Measurements from ENCODE around the gene CLEC18A.
"Not testable (repeated sequence)": the region's sequence is repeated elsewhere in the genome, so short reads cannot be mapped to it uniquely, and the experiment has no call there.

DNA sequence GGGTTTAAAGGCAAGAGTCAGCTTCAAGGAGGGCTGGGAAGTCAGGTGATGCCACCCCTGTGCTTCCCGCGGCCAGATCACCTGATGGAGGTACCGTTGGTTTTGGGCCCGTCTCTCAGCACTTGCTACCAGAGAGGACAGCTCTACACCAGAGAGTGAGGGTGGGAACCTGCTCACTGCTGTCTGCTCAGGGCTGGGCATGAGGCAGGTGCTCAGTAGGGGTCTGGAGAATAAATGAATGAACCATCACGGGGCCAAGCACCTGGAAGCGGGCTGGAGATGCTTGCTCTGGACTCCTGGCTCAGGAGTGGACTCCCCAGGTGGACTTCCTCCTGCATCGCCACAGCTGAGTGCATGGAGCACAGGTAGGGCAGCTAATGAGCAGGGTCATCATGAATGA lies 21.0 kb downstream of the CLEC18A start:
- TF ChIP-seq POLR2A (IDR thresholded peaks at IDR 0.05; ENCODE audit: low read length); GATA1 (IDR thresholded peaks at IDR 0.05; ENCODE audit: low read depth, low read length): not testable (repeated sequence)
